Sciatic nerve (tissue), 2 donors: ENCODE results near the gene CACNB2. TPM values are rescaled to one million over a fixed set of nuclear protein-coding genes. Genes with fewer than 3 reads are reported as not detected.
A peak's percentile ranks its signal among the peaks of the same experiment; 100 is the strongest.
"Not testable (repeated sequence)": the region's sequence is repeated elsewhere in the genome, so short reads cannot be mapped to it uniquely, and the experiment has no call there.

Experiments
- ATAC-seq: fragments of 200-7000 bp; cut with Tn5 transposase; one replicate; pipeline ENCODE4 v1.9.1; 2020; ENCODE audit warnings: mild to moderate bottlenecking, moderate library complexity
- DNase-seq: peaks from one replicate; pipeline ENCODE4 v3.0.0-alpha.2; 2020; ENCODE audit warnings: low spot score
- intact Hi-C: fragments of 100-400 bp; cut with DNase I; formaldehyde crosslinking; loops from one replicate; pipeline ENCODE4 v1.14.2; 2022
- total RNA-seq: library from RNA; stranded (reverse); fragmentation: NEBNext Ultra II Directional; extraction: Animal tissue kit (Norgen Biotek cat#: 25700); gene quantifications from one replicate; pipeline ENCODE4 v1.2.1, GENCODE V29; 2021
- donor health status: DM: no; HTN: no; CAD: no.
- donor health status: DM: no; HTN: no; CAD: no.

CACNB2 gene
- total RNA-seq, 1 donor from 2014 or later: 1.2 TPM

GRCh38 chr10:18142151-18142550, 1.9 kb downstream of the CACNB2 start:
- DNase-seq (no peak), ATAC-seq (no peak)
- intact Hi-C loops: no loop called here

DNA sequence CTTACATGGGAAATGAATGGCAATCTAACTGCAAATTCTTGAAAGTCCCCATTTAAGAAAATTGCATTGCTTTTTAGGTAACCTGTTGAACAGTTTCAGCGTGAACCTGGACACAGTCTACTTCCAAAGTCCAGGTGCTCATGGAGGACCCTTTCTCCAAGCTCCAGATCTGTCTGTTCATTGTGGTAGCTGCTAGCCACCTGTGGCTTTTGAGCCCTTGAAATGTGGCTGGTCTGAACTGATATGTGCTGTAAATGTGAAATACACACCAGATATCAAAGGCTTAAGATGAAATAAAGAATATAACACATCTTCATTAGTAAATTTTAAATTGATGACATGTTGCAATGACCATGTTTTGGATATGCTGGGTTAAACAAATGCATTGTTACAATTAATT, 4.2 kb downstream of the CACNB2 start:
- ATAC-seq: no peak
- intact Hi-C loops: no loop called here
- no peak for DNase-seq

DNA sequence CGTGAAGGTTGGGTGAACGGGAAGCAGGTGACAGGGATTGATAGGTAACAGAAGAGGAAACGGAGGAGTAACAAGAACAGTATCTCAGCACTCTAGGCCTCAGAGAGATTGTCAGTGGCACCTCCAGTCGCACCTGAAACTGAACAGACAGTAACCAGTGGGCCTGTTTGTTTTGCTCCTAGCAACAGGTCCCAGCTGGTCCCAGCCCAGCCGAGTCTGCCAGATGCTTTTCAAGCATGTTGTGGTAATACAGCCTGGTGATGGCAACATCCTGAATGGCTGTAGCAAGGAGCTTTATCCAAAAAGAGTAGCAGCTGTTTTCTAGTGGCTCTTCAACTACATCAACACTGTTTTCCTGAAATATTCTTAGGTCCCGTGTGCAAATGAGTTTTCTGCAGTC, 4.7 kb downstream of the CACNB2 start:
- intact Hi-C loops: no loop called here
- ATAC-seq (no peak), DNase-seq (no peak)

DNA sequence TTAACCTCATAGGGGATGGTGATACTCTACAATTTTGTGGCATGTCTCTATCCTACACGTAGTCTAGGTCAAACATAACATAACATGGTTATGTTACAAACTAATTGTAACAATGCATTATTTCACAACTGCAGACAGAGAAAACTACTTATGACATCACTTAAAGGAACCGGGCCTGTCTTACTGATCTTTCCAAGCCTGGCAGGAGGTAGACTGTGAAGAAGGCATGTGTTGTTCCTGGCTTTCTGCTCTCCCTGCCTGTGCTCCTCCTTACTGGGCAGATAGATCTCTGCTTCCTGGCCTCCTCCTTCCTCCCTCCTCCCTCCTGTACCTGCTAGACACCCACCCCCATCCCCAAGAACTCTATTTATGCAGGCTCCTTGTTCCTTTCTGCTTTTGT, 5.4 kb downstream of the CACNB2 start:
- DNase-seq: no peak
- intact Hi-C loops: no loop called here
- ATAC-seq: peak; percentile 68

DNA sequence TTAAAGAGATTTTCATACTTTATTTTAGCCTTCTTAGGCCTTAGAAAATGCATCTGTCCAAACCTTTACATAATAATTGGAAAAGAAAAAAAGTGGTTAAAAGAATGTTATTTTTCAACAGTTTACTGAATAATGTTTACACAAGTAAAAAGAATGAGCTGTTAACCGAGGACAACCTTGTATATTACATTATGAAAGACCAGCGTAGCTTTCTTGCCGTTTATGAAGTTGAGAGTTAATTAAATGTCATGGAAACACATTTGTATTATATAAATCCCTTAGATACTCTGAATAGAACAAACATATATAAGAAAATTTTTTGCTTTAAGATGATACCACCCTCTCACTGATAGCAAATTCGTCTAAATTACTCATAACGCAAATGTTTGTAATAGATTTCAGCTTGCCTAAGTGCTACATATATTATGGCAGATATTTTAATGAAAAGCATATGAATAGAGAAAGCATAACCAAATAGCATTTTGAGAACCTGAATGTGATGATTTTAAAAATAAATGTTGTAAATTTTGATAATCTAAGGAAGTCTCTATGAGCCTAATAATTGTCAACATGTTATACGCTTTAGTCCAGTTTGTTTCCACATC, 9.1 kb downstream of the CACNB2 start:
- ATAC-seq (no peak), DNase-seq (no peak)
- intact Hi-C loops: no loop called here

GRCh38 chr10:18151356-18151890, 11.2 kb downstream of the CACNB2 start:
- ATAC-seq: no peak
- intact Hi-C loops: no loop called here
- no peak for DNase-seq

DNA sequence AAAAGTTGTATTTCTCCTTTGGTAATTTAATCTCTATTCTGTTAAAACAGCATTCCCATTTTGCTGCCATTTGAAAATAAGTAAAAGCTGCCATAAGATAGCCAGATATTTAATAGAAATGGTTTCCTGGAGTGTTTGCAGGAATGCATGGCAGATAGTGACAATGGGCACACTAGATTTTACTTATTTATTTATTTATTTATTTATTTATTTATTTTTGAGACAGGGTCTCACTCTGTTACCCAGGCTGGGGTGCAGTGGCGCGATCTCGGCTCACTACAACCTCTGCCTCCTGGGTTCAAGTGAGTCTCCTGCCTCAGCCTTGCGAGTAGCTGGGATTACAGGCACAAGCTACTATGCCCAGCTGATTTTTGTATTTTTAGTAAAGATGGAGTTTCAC, 13.2 kb downstream of the CACNB2 start:
- intact Hi-C loops, ATAC-seq: not testable (repeated sequence)

GRCh38 chr10:18155321-18155720, 15.1 kb downstream of the CACNB2 start:
- intact Hi-C loops: no loop called here
- DNase-seq: no peak
- ATAC-seq: no peak

More for the DNA sequence above, 13.2 kb downstream of the CACNB2 start:
- not testable (repeated sequence) for DNase-seq

- ATAC-seq, intact Hi-C loops, DNase-seq: not testable (repeated sequence)
Observed at GRCh38 chr10:18156797-18157196, 16.6 kb downstream of the CACNB2 start.

GRCh38 chr10:18157881-18158280, 17.7 kb downstream of the CACNB2 start:
- ATAC-seq (no peak), DNase-seq (no peak)
- intact Hi-C loops: no loop called here

DNA sequence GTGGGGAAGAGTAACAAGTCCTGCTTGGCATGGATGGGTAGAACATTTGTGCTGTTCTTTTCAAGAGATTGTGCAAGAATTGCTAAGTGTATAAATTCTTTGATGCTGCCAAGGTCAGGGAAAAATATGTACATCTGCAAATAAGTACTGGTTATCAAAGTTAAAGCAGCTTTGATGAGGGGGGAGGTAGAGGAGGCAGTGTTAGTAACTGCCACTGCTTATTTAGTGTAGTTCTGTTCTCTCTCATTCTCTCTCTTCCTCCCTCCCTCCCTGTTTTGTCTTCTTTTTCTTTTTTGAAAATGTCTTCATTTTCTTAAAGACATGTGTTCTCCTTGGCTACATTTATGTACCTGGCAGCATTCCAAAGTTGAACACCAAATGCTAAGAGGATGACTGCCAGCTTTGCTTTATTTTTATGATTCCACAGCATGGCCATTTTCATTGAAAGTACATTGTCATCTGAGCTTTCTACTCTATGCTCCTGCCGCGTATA, 18.6 kb downstream of the CACNB2 start:
- intact Hi-C loops: no loop called here
- no peak for ATAC-seq
- DNase-seq: no peak

DNA sequence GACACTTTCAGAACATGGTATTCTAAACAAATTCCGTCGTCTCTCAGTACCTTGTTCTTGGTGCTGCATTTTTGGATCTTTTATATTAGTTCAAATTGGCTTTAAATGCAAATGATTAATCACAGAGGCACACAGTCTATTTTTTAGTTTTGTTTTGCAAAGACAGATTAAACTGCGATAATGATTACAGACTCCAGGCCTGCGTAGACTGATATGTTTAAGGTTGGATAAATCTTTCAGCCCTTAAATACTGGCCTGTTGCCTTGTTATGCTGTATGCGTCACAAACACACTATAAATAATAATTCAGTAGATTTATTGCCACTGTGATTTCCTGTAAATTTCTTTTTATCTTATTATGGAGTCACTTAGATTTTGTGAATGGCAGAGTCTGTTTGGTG, 19.3 kb downstream of the CACNB2 start:
- ATAC-seq (no peak), DNase-seq (no peak)
- intact Hi-C loops: no loop called here

DNA sequence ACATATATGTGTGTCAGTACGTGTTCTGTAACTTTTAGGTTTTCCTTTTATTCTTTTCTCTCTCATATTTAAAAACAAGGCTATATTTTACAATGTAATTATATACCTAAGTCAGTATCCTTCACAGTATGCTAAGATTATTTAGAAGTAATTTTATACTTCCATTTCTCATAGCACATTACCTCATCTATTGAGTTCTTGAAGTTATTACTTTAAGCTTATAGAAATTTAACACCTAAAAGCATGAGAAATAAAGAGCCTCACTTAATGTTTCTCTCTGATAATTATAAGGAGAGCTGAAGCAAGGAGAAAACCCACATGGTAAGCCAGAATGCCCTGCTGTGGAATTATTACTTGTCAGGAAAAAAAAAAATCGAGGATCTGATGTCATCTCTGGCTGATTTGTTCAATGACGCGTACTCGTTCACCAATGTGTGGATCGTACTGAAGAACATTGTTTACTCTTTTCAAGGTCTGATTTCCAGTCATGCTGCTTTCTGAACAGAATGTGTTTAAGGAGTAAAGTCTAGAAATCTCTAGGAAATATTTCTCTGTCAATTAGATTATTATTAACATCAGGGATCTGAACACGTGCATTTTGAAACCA, 21.9 kb downstream of the CACNB2 start:
- no peak for ATAC-seq
- intact Hi-C loops: no loop called here
- no peak for DNase-seq

GRCh38 chr10:18164093-18164492, 23.9 kb downstream of the CACNB2 start:
- intact Hi-C loops: no loop called here
- DNase-seq (no peak), ATAC-seq (no peak)

GRCh38 chr10:18164748-18165361, 24.6 kb downstream of the CACNB2 start:
- ATAC-seq (no peak), DNase-seq (no peak)
- intact Hi-C loops: no loop called here

GRCh38 chr10:18178854-18179483, 38.7 kb downstream of the CACNB2 start:
- DNase-seq (no peak), ATAC-seq (no peak)
- intact Hi-C loops: no loop called here

GRCh38 chr10:18179891-18180290, 39.7 kb downstream of the CACNB2 start:
- intact Hi-C loops: no loop called here
- ATAC-seq: peak; percentile 60
- no peak for DNase-seq

DNA sequence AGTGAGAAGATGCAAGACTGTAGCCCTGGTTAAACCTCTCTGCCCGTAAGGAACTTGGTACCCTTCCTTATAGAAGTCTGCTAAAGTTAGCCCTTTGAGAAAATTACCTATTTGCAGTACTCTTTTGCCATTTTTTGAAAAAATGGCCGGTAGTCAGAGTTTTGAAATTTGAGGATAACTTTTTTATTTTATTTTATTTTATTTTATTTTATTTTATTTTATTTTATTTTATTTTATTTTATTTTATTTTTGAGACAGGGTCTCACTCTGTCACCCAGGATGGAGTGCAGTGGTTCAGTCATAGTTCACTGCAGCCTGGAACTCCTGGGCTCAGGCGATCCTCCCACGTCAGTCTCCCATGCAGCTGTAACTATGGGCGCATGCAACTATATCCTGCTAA, 41.2 kb downstream of the CACNB2 start:
- ATAC-seq, intact Hi-C loops, DNase-seq: not testable (repeated sequence)

DNA sequence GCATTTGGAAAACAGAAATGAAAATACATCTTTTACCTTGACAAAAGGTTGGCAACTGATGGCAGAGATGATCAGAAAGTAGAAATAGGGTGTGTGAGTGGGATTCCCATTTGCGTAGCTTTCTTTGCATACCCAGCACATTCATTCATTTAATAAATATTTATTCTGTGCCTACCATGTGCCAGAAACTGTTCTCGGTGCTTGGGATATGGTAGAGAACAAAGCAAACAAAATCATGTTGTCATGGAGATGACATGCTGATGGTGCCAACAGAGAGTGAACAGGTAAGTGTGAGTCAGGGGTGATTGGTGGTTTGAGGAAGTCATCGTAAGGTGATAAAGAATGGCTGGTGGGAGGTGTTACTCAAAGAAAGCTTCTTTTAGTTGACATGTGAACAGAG, 45.4 kb downstream of the CACNB2 start:
- ATAC-seq: no peak
- intact Hi-C loops: no loop called here

DNA sequence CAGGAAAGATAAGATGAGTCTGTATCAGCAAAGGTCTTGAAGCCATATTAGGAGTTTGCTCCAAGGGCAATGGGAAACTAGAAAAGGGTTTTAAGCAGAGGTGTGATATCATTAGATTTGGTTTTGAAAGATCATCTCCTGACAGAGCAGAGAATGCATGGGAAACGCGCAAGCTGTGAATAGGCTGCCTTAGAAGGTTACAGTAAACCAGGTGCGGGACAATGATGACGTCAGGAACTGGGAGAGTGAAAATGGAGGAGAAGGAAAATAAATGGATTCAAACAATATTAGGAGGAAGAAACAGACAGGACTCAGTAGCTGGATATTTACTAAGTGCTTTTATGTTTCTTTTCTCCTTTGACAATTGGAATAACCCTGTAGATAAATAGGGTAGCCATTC, 50.6 kb downstream of the CACNB2 start:
- intact Hi-C loops: no loop called here
- no peak for ATAC-seq
- no peak for DNase-seq

More for the DNA sequence above, 45.4 kb downstream of the CACNB2 start:
- no peak for DNase-seq
